GM13977 (cell line): ENCODE measurements around the gene MAK.

Experiments used
- DNase-seq: peaks from one replicate; pipeline ENCODE4 v3.0.0; 2012; ENCODE audit warnings: low spot score
- in situ Hi-C: fragments of 300-500 bp; cut with MboI; formaldehyde crosslinking; loops from one replicate; pipeline ENCODE4 v1.12.0; 2022; ENCODE audit warnings: low sequenced_read_pairs, low pct_unique_long_range_greater_than_20kb, mixed read lengths, inconsistent platforms; ENCODE audit not compliant: unreplicated experiment
- TF ChIP-seq, protein P1 (sequence below): IDR thresholded peaks from 2 replicates; pipeline ENCODE4 v1.5.1; 2012; ENCODE audit warnings: mild to moderate bottlenecking, control low read depth; ENCODE audit not compliant: insufficient read depth; ENCODE audit errors: extremely low read depth, missing control alignments

Gene MAK

DNA sequence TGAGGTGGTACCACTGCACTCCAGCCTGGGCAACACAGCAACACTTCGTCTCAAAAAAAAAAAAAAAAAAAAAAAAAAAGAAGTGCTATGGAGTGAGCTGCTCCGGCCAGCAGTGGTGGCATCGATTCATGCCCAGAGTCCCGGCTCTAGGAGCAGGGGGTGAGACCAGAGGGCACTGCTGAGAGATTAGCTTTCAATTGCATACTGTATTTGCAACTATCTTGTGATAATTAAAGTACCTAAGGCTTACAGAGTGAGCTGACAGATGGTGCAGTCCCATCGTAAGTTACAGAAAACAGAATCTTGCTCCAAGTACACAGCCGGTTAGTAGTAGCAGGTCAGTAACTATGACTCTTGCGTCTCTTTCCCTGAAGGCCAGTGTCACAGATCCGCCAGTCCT, 59.3 kb downstream of the MAK start:
- TF ChIP-seq, protein P1, sequence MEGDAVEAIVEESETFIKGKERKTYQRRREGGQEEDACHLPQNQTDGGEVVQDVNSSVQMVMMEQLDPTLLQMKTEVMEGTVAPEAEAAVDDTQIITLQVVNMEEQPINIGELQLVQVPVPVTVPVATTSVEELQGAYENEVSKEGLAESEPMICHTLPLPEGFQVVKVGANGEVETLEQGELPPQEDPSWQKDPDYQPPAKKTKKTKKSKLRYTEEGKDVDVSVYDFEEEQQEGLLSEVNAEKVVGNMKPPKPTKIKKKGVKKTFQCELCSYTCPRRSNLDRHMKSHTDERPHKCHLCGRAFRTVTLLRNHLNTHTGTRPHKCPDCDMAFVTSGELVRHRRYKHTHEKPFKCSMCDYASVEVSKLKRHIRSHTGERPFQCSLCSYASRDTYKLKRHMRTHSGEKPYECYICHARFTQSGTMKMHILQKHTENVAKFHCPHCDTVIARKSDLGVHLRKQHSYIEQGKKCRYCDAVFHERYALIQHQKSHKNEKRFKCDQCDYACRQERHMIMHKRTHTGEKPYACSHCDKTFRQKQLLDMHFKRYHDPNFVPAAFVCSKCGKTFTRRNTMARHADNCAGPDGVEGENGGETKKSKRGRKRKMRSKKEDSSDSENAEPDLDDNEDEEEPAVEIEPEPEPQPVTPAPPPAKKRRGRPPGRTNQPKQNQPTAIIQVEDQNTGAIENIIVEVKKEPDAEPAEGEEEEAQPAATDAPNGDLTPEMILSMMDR: no peak
- in situ Hi-C loops: no loop called here
- DNase-seq: no peak

GRCh38 chr6:10778230-10778629, 60.1 kb downstream of the MAK start:
- TF ChIP-seq, protein P1: no peak
- DNase-seq: no peak
- in situ Hi-C loops: no loop called here

DNA sequence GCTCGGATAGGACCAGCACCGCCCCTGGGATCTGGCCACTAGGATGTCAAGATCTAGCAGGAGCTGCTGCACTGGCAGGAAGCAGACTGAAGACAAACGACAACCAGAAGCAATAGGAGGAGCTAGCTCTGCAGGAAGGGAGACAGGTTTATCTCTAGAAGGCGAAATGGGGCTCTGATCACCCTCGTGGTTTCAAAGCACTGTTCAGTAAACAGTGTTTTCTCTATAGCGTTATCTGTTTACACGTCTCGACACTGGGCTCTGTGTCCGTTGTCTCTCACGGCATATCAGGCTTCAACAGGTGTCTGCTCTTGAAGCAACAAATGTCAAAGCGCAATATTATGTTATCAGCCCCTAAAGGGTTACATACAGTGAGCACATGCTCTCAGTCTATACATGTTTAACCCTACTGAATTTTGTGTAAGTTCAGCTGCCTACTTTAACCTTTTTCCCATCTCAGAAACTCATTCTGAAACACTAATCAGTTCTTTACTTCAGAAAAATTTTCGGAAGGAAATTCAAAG, 66.9 kb downstream of the MAK start:
- TF ChIP-seq, protein P1: no peak
- in situ Hi-C loops: no loop called here
- DNase-seq: no peak

DNA sequence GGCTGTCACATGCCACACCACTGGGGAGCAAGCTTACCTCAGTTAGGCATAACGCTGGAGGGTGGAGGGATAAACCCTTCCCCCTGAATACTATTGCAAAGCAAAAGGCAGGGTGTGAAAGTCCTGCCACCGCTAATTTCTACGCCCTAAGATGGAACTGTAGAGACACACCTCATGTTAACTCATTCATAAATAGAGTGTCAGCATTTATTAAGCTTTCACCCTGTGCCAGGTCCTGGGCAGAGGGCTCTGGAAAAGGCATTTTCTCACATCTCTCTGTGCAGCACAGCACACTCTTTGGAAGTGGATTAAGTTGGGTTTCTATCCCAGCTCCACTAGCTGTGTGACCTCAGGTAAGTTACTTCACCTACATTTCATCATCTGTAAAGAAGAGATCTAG, 68.9 kb downstream of the MAK start:
- in situ Hi-C loops: no loop called here
- TF ChIP-seq, protein P1: no peak
- no peak for DNase-seq

- TF ChIP-seq, protein P1: no peak
- in situ Hi-C loops: no loop called here
- no peak for DNase-seq
Measured at GRCh38 chr6:10763006-10763405, 75.3 kb downstream of the MAK start.

GRCh38 chr6:10759884-10760329, 78.4 kb downstream of the MAK start:
- TF ChIP-seq, protein P1: no peak
- DNase-seq: no peak
- in situ Hi-C loops: no loop called here
